Measurements from ENCODE around the gene BCKDK. TPM values are rescaled to one million over a fixed set of nuclear protein-coding genes. Genes with fewer than 3 reads are reported as not detected.
A peak's percentile ranks its signal among the peaks of the same experiment; 100 is the strongest.

The BCKDK gene
- total and polyA plus RNA-seq, 2 of the 13 experiments (the other 11 are each of a cell fraction or from before 2014, with no cell fraction given) = 24.9 to 42.6 TPM

- TF ChIP-seq PTBP1 (IDR thresholded peaks at IDR 0.05; ENCODE audit: low read depth, low read length, poor library complexity, severe bottlenecking) (peak; percentile 81), RORA (CRISPR knock-in tag; IDR thresholded peaks at IDR 0.05) (no peak), CSRNP1 (CRISPR knock-in tag; IDR thresholded peaks at IDR 0.05) (peak; percentile 98), SMARCC2 (IDR thresholded peaks at IDR 0.05) (no peak), ZNF790 (CRISPR knock-in tag; IDR thresholded peaks at IDR 0.05; ENCODE audit: borderline replicate concordance) (peak; percentile 95), ZNF512B (CRISPR knock-in tag; IDR thresholded peaks at IDR 0.05; ENCODE audit: borderline replicate concordance) (peak; percentile 95; the same call in 1 of the 2 replicates), ZNF484 (CRISPR knock-in tag; IDR thresholded peaks at IDR 0.05; ENCODE audit: borderline replicate concordance, low read depth) (0 out of 2 replicates have a peak, but pooled peaks have one; percentile 63), YEATS4 (CRISPR knock-in tag; IDR thresholded peaks at IDR 0.05; ENCODE audit: borderline replicate concordance) (peak; percentile 96), IKZF4 (CRISPR knock-in tag; IDR thresholded peaks at IDR 0.05; ENCODE audit: borderline replicate concordance, low read depth, not compliant biosample characterization) (peak; percentile 95), ZNF101 (CRISPR knock-in tag; IDR thresholded peaks at IDR 0.05; ENCODE audit: borderline replicate concordance, low read depth) (peak; percentile 50; the same call in 1 of the 2 replicates), ZNF615 (CRISPR knock-in tag; IDR thresholded peaks at IDR 0.05; ENCODE audit: borderline replicate concordance) (no peak), TMF1 (CRISPR knock-in tag; IDR thresholded peaks at IDR 0.05; ENCODE audit: low read depth) (peak; percentile 96), ZNF329 (CRISPR knock-in tag; IDR thresholded peaks at IDR 0.05; ENCODE audit: low read depth) (peak; percentile 93), TFAP4 (IDR thresholded peaks at IDR 0.05; ENCODE audit: borderline replicate concordance, low read depth) (peak; percentile 54; the same call in 1 of the 2 replicates), ZNF142 (CRISPR knock-in tag; IDR thresholded peaks at IDR 0.05) (peak; percentile 89; the same call in 1 of the 2 replicates), DR1 (CRISPR knock-in tag; IDR thresholded peaks at IDR 0.05) (peak; percentile 63)
Measured at GRCh38 chr16:31105677-31106213, 2.4 kb upstream of the BCKDK start (continued).
